A673 (cell line): Measurements from ENCODE around the gene STK11. TPM values are rescaled to one million over a fixed set of nuclear protein-coding genes. Genes with fewer than 3 reads are reported as not detected.
A peak's percentile ranks its signal among the peaks of the same experiment; 100 is the strongest.

ENCODE experiments used
- BruUV-seq: library from RNA; stranded (reverse); fragments of 400-500 nt; replicated peaks from 2 replicates; lab custom pipeline; 2021; lab: Mats Ljungman, UMichigan
- CTCF ChIA-PET: fragments of 300-600 bp; sonication (Branson Sonifier 250); formaldehyde crosslinking; loops from one replicate; lab custom pipeline; 2022; ENCODE audit warnings: antibody characterized with exemption; lab: Charles Lee
- POLR2A ChIA-PET: fragments of 300-600 bp; sonication (Branson Sonifier 250); formaldehyde crosslinking; loops from one replicate; lab custom pipeline; 2022; ENCODE audit warnings: antibody characterized with exemption; ENCODE audit not compliant: low non-redundant PET; lab: Charles Lee
- DNase-seq: peaks from one replicate; pipeline ENCODE4 v3.0.0-alpha.2; 2015; ENCODE audit warnings: low spot score
- H3K27ac ChIP-seq: fragments of 200-600 bp; sonication (generic); 2 replicates; pipeline ENCODE4 v1.5.1; 2016; ENCODE audit warnings: mixed run types, low read depth, mild to moderate bottlenecking, mixed read lengths, antibody characterized with exemption, low read length; ENCODE audit not compliant: poor library complexity, severe bottlenecking
- H3K27me3 ChIP-seq: fragments of 200-600 bp; sonication (generic); replicated peaks from 2 replicates; pipeline ENCODE4 v1.6.1; 2017; ENCODE audit warnings: mixed run types, low read depth, mild to moderate bottlenecking, mixed read lengths, antibody characterized with exemption, low read length; ENCODE audit not compliant: insufficient read depth, poor library complexity
- H3K36me3 ChIP-seq: fragments of 200-600 bp; sonication (generic); 2 replicates; pipeline ENCODE4 v1.6.1; 2016; ENCODE audit warnings: mixed run types, mild to moderate bottlenecking, mixed read lengths, antibody characterized with exemption, low read length; ENCODE audit not compliant: insufficient read depth, poor library complexity, severe bottlenecking
- H3K4me1 ChIP-seq: fragments of 200-600 bp; sonication (generic); 2 replicates; pipeline ENCODE4 v1.6.1; 2017; ENCODE audit warnings: mixed run types, mild to moderate bottlenecking, mixed read lengths, antibody characterized with exemption, low read length; ENCODE audit not compliant: insufficient read depth, poor library complexity, severe bottlenecking
- H3K4me3 ChIP-seq: fragments of 200-600 bp; sonication (generic); 2 replicates; pipeline ENCODE4 v1.5.1; 2016; ENCODE audit warnings: low read depth, mixed run types, mild to moderate bottlenecking, mixed read lengths, low read length; ENCODE audit not compliant: poor library complexity, severe bottlenecking
- H3K9me3 ChIP-seq: fragments of 200-600 bp; sonication (generic); 2 replicates; pipeline ENCODE4 v1.6.1; 2016; ENCODE audit warnings: mixed run types, low read depth, mild to moderate bottlenecking, mixed read lengths, antibody characterized with exemption, low read length; ENCODE audit not compliant: poor library complexity, severe bottlenecking
- CTCF ChIP-seq: fragments of 300-800, 200-600 bp; sonication (generic); conservative IDR thresholded peaks from 2 replicates; pipeline ENCODE4 v1.5.1; 2017; ENCODE audit warnings: low read depth, mild to moderate bottlenecking, antibody characterized with exemption, low read length, moderate library complexity, mixed read lengths
- EZH2 ChIP-seq: fragments of 200-600 bp; sonication (generic); IDR thresholded peaks from 2 replicates; pipeline ENCODE4 v1.6.1; 2017; ENCODE audit warnings: borderline replicate concordance, low read depth, mild to moderate bottlenecking, mixed read lengths, antibody characterized with exemption, low read length; ENCODE audit not compliant: poor library complexity, severe bottlenecking
- intact Hi-C: fragments of 100-400 bp; cut with micrococcal nuclease; formaldehyde crosslinking; loops from one replicate; pipeline ENCODE4 v1.10.0; 2022; ENCODE audit not compliant: unreplicated experiment
- total RNA-seq: library from RNA; stranded (reverse); gene quantifications from 2 replicates; pipeline ENCODE4 v1.2.3, GENCODE V29; 2021

The STK11 gene
- total RNA-seq, 1 experiment from 2014 or later: 64.9 TPM

DNA sequence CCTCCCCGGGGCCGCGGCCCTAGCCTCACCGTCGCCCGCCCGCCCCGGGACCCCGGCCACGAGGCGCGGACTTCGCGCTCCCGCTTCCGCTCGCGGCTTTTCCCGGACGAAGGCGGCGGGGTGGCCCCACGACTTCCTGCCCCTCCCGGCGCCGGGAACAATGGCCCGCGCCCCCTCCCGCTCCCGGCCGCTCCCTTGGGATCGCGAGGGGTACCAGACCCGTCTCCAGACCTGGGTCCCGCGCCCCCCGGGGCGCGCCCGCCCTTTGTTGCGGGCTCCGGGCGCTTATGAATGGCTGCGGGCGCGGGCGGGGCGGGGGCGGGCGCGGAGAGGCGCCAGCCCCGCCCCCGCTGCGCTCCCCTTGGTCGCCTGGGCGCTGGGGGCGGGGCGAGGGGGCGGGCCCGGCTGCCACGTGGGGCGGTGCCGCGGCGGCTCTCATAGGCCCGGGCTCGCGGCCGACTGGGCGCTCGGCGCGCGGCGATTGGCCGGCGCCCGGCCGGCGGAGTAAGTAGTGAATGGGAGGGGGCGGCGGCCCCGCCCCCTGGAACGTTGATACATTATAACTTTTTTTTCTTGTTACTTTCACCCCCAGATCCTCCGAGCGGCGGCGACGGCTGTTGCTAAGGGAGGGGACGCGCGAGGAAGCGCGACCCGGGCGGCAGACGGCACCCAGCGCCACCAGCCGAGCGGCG lies 43.9 kb downstream of the STK11 start:
- peak overlapping the region; percentile 96 for H3K4me3 ChIP-seq
- BruUV-seq: no TSS peak
- CTCF ChIA-PET: interaction anchor here (1.0 kb wide), 1 partner anchor 17 kb away, joined by 3 read pairs; no protein-coding TSS in a partner anchor
- DNase-seq: peak; percentile 98
- peaks cover 25% of the 10 kb centered on the region for H3K4me1 ChIP-seq
- POLR2A ChIA-PET: interaction anchor here (0.5 to 1.0 kb wide), 2 partner anchors 19 to 20 kb away, joined by 4 to 8 read pairs; partner anchors contain the start of gene CIRBP
- H3K27ac ChIP-seq: peak overlapping the region; percentile 99
- intact Hi-C loops: loop anchor here (2.0 to 10.0 kb wide), 3 partner anchors 17 to 385 kb away; partner anchors contain the start of genes CNN2, RNU6-2 and TMEM259
- peaks cover 27% of the 10 kb centered on the region for H3K36me3 ChIP-seq
- no peaks in the 10 kb centered on the region for H3K9me3 ChIP-seq
- H3K27me3 ChIP-seq: no peaks in the 10 kb centered on the region
- no peak for TF ChIP-seq EZH2
- TF ChIP-seq CTCF: no peak

- BruUV-seq: no TSS peak
- intact Hi-C loops: loop anchor here (2.0 to 10.0 kb wide), 3 partner anchors 17 to 385 kb away; partner anchors contain the start of genes CNN2, RNU6-2 and TMEM259
Measured at GRCh38 chr19:1249990-1250436, 44.4 kb downstream of the STK11 start.

More at GRCh38 chr19:1249990-1250436, 44.4 kb downstream of the STK11 start:
- Histone ChIP-seq H3K4me1 (peaks cover 25% of the 10 kb centered on the region), H3K27me3 (no peaks in the 10 kb centered on the region), H3K36me3 (peaks cover 32% of the 10 kb centered on the region), H3K4me3 (peak overlapping the region; percentile 96), H3K9me3 (no peaks in the 10 kb centered on the region), H3K27ac (peak overlapping the region; percentile 96)
- TF ChIP-seq CTCF (no peak), EZH2 (no peak)
- DNase-seq: no peak
- POLR2A ChIA-PET: no interaction called here
- CTCF ChIA-PET: no interaction called here
